ENCODE results near the gene MACROD2.

GRCh38 chr20:14951707-14952418 lies 956.5 kb downstream of the MACROD2 start:
- no peak for TF ChIP-seq CTCF (IDR thresholded peaks at IDR 0.05; ENCODE audit: insufficient read depth, low read length, poor library complexity, severe bottlenecking)
- TF ChIP-seq EZH2phosphoT487 (conservative IDR thresholded peaks at IDR 0.05; ENCODE audit: low read length) = no peak
